PC-9 (cell line): ENCODE data around the gene CSN3. TPM values are rescaled to one million over a fixed set of nuclear protein-coding genes. Genes with fewer than 3 reads are reported as not detected.

ENCODE experiments used
- BruUV-seq: library from RNA; stranded (reverse); fragments of 400-500 nt; replicated peaks from 2 replicates; lab custom pipeline; 2021; lab: Mats Ljungman, UMichigan
- CTCF ChIA-PET: fragments of 300-600 bp; sonication (Branson Sonifier 250); formaldehyde crosslinking; loops from one replicate; lab custom pipeline; 2022; ENCODE audit warnings: antibody characterized with exemption; lab: Charles Lee
- POLR2A ChIA-PET: fragments of 300-600 bp; sonication (Branson Sonifier 250); formaldehyde crosslinking; loops from one replicate; lab custom pipeline; 2022; ENCODE audit warnings: antibody characterized with exemption; ENCODE audit not compliant: unreplicated experiment; lab: Charles Lee
- DNase-seq, 2 experiments: peaks; one replicate each; pipeline versions ENCODE4 v3.0.0 to v3.0.0-alpha.2; 2015 to 2022; ENCODE audit warnings: mixed read lengths in 1 of 2
- H2AFZ ChIP-seq: fragments of 200-600 bp; sonication (generic); 2 replicates; pipeline ENCODE4 v1.8.1; 2017; ENCODE audit warnings: antibody characterized with exemption
- H3F3A ChIP-seq: fragments of 200-600 bp; sonication (generic); 2 replicates; pipeline ENCODE4 v1.8.1; 2017; ENCODE audit warnings: antibody characterized with exemption, mild to moderate bottlenecking, low read depth; ENCODE audit not compliant: insufficient read depth
- H3K27ac ChIP-seq: fragments of 200-600 bp; sonication (generic); 2 replicates; pipeline ENCODE4 v1.6.1; 2016; ENCODE audit warnings: mixed run types
- H3K27me3 ChIP-seq: fragments of 200-600 bp; sonication (generic); 2 replicates; pipeline ENCODE4 v1.6.1; 2016; ENCODE audit warnings: low read depth, mixed run types; ENCODE audit not compliant: insufficient read depth
- H3K36me3 ChIP-seq: fragments of 200-600 bp; sonication (generic); 2 replicates; pipeline ENCODE4 v1.6.1; 2016; ENCODE audit warnings: low read depth, mixed run types
- H3K4me1 ChIP-seq: fragments of 200-600 bp; sonication (generic); replicated peaks from 2 replicates; pipeline ENCODE4 v1.6.1; 2016; ENCODE audit warnings: mixed run types; ENCODE audit not compliant: insufficient read depth
- H3K4me2 ChIP-seq: fragments of 200-600 bp; sonication (generic); 2 replicates; pipeline ENCODE4 v1.6.1; 2017; ENCODE audit warnings: mixed run types
- H3K4me3 ChIP-seq: fragments of 200-600 bp; sonication (generic); 2 replicates; pipeline ENCODE4 v1.6.1; 2016; ENCODE audit warnings: mixed run types
- H3K79me2 ChIP-seq: fragments of 200-600 bp; sonication (generic); 2 replicates; pipeline ENCODE4 v1.6.1; 2017; ENCODE audit warnings: low read depth, mixed run types
- H3K9me2 ChIP-seq: fragments of 200-600 bp; sonication (generic); 2 replicates; pipeline ENCODE4 v1.8.1; 2017; ENCODE audit warnings: mild to moderate bottlenecking; ENCODE audit not compliant: insufficient read depth
- H3K9me3 ChIP-seq: fragments of 200-600 bp; sonication (generic); 2 replicates; pipeline ENCODE4 v1.8.1; 2016; ENCODE audit warnings: low read depth; ENCODE audit not compliant: insufficient read depth
- H4K20me1 ChIP-seq: fragments of 200-600 bp; sonication (generic); 2 replicates; pipeline ENCODE4 v1.8.1; 2017; ENCODE audit not compliant: insufficient read depth
- CTCF ChIP-seq: fragments of 200-600 bp; sonication (generic); conservative IDR thresholded peaks from 2 replicates; pipeline ENCODE4 v1.6.1; 2017; ENCODE audit warnings: mixed run types, antibody characterized with exemption, mild to moderate bottlenecking, moderate library complexity
- EZH2 ChIP-seq: fragments of 200-600 bp; sonication (generic); IDR thresholded peaks from 2 replicates; pipeline ENCODE4 v1.8.0; 2017; ENCODE audit warnings: antibody characterized with exemption, low read depth
- intact Hi-C: fragments of 100-400 bp; cut with micrococcal nuclease; formaldehyde crosslinking; loops from one replicate; pipeline ENCODE4 v1.10.0; 2022; ENCODE audit not compliant: unreplicated experiment
- total RNA-seq: library from RNA; stranded (reverse); gene quantifications from 2 replicates; pipeline ENCODE4 v1.2.3, GENCODE V29; 2021

The CSN3 gene
- total RNA-seq, 1 experiment from 2014 or later, result not detected

DNA sequence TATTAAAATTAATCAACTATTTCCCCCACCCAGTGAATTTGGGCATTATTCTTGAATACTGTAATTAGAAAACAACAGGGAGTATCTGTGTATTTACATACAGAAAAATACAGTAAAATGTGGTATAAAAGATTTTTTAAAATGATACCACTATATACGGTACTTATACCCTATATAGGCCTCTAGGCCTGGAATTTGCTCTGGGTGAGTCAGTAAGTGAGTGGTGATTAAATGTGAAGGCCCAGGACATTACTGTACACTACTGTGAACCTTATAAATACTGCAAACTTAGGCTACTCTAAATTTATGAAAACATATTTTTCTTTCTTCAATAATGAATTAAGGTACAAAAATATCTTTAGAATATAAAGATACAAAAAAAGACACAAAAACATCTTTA is 6.3 kb upstream of the CSN3 start:
- BruUV-seq, result no TSS peak
- DNase-seq, result no peak

GRCh38 chr4:70239131-70239883 is 3.1 kb upstream of the CSN3 start:
- H3K9me2 ChIP-seq, result no peaks in the 10 kb centered on the region
- TF ChIP-seq CTCF (no peak), EZH2 (no peak)
- ChIA-PET CTCF (no interaction called here), POLR2A (no interaction called here)
- H4K20me1 ChIP-seq, result no peaks in the 10 kb centered on the region
- H3K4me3 ChIP-seq, result no peak overlapping the region
- no peak overlapping the region for H3K4me2 ChIP-seq
- no peaks in the 10 kb centered on the region for H3K36me3 ChIP-seq
- H3K4me1 ChIP-seq, result no peaks in the 10 kb centered on the region
- no peak overlapping the region for H3K27ac ChIP-seq
- no peaks in the 10 kb centered on the region for H3K27me3 ChIP-seq
- no peaks in the 10 kb centered on the region for H3K9me3 ChIP-seq
- DNase-seq, result no peak
- no peaks in the 10 kb centered on the region for H3K79me2 ChIP-seq
- no peak overlapping the region for H2AFZ ChIP-seq
- intact Hi-C loops, result no loop called here
- no peaks in the 10 kb centered on the region for H3F3A ChIP-seq
- BruUV-seq, result no TSS peak

More for the DNA sequence above, 6.3 kb upstream of the CSN3 start:
- no peaks in the 10 kb centered on the region for H3K9me2 ChIP-seq
- no peaks in the 10 kb centered on the region for H3K4me1 ChIP-seq
- no peaks in the 10 kb centered on the region for H3K79me2 ChIP-seq
- no peak overlapping the region for H3K27ac ChIP-seq
- CTCF ChIA-PET, result no interaction called here
- no peaks in the 10 kb centered on the region for H3F3A ChIP-seq
- H3K4me3 ChIP-seq, result no peak overlapping the region
- no peaks in the 10 kb centered on the region for H3K36me3 ChIP-seq
- H2AFZ ChIP-seq, result no peak overlapping the region
- H3K27me3 ChIP-seq, result no peaks in the 10 kb centered on the region
- no peak for TF ChIP-seq EZH2
- TF ChIP-seq CTCF, result no peak
- H3K9me3 ChIP-seq, result no peaks in the 10 kb centered on the region
- intact Hi-C loops, result no loop called here
- POLR2A ChIA-PET, result no interaction called here
- no peak overlapping the region for H3K4me2 ChIP-seq
- no peaks in the 10 kb centered on the region for H4K20me1 ChIP-seq

- Histone ChIP-seq H3K4me3 (no peak overlapping the region), H3K9me3 (no peaks in the 10 kb centered on the region), H3K4me2 (no peak overlapping the region), H4K20me1 (no peaks in the 10 kb centered on the region), H3K79me2 (no peaks in the 10 kb centered on the region), H3K9me2 (no peaks in the 10 kb centered on the region), H2AFZ (no peak overlapping the region), H3K27me3 (no peaks in the 10 kb centered on the region), H3K27ac (no peak overlapping the region), H3K36me3 (no peaks in the 10 kb centered on the region), H3K4me1 (no peaks in the 10 kb centered on the region), H3F3A (no peaks in the 10 kb centered on the region)
- intact Hi-C loops, result no loop called here
- POLR2A ChIA-PET, result no interaction called here
- CTCF ChIA-PET, result no interaction called here
- DNase-seq, result no peak
- no TSS peak for BruUV-seq
- no peak for TF ChIP-seq EZH2
- no peak for TF ChIP-seq CTCF
Observed at GRCh38 chr4:70239884-70240591, 2.4 kb upstream of the CSN3 start.
